Thymus (tissue), 11 donors: ENCODE results near the gene RBFOX1. TPM values are rescaled to one million over a fixed set of nuclear protein-coding genes. Genes with fewer than 3 reads are reported as not detected.

ENCODE experiments used
- DNase-seq, 9 donors: peaks; one replicate each; pipeline ENCODE4 v3.0.0-alpha.2; 2013; ENCODE audit warnings: low spot score in 9 of 9, low read depth in 6 of 9, missing footprints in 1 of 9
- H3K27ac ChIP-seq, 2 donors: one replicate each; pipeline ENCODE4 v1.5.1; 2013; ENCODE audit warnings: control low read depth in 1 of 2, low read depth in 1 of 2, low read length in 1 of 2, mild to moderate bottlenecking in 1 of 2, moderate library complexity in 1 of 2
- H3K27me3 ChIP-seq, 2 donors: one replicate each; pipeline ENCODE4 v1.5.1; 2013; ENCODE audit warnings: low read length in 1 of 2; ENCODE audit not compliant: control insufficient read depth in 2 of 2, insufficient read depth in 1 of 2
- H3K36me3 ChIP-seq, 2 donors: one replicate each; pipeline ENCODE4 v1.5.1; 2013; ENCODE audit warnings: low read length in 1 of 2, mild to moderate bottlenecking in 1 of 2, moderate library complexity in 1 of 2; ENCODE audit not compliant: control insufficient read depth in 2 of 2, insufficient read depth in 2 of 2
- H3K4me1 ChIP-seq, 2 donors: one replicate each; pipeline ENCODE4 v1.5.1; 2013; ENCODE audit warnings: low read length in 2 of 2; ENCODE audit not compliant: control insufficient read depth in 2 of 2, insufficient read depth in 2 of 2
- H3K4me3 ChIP-seq, 2 donors: one replicate each; pipeline ENCODE4 v1.5.1; 2013; ENCODE audit warnings: low read length in 2 of 2, control low read depth in 1 of 2, mild to moderate bottlenecking in 1 of 2
- H3K9me3 ChIP-seq, 2 donors: one replicate each; pipeline ENCODE4 v1.5.1; 2013; ENCODE audit warnings: low read length in 1 of 2, mild to moderate bottlenecking in 1 of 2; ENCODE audit not compliant: control insufficient read depth in 2 of 2, insufficient read depth in 1 of 2
- WGBS: extraction: QIAGEN DNeasy Blood & Tissue Kit; methylation state at CpG from one replicate; pipeline ENCODE4 v1.1.7; 2013; 5-methylcytosine and 5-hydroxymethylcytosine counted together
- polyA plus RNA-seq: library from polyadenylated mRNA; stranded (reverse); fragments of 200-250 nt; gene quantifications from one replicate; pipeline ENCODE4 v1.2.3, GENCODE V29; 2013
- total RNA-seq: library from RNA; stranded (reverse); fragments of 120-200 nt; gene quantifications from one replicate; pipeline ENCODE4 v1.2.4, GENCODE V29; 2013
- donor health status: healthy.

RBFOX1 gene
- total and polyA plus RNA-seq, 2 donors, result 0.23 to 0.52 TPM

GRCh38 chr16:7340938-7341337 lies 8.3 kb downstream of the RBFOX1 start:
- Histone ChIP-seq H3K36me3 (no peaks in the 10 kb centered on the region), H3K27me3 (no peaks in the 10 kb centered on the region), H3K4me3 (no peak overlapping the region), H3K4me1 (no peaks in the 10 kb centered on the region), H3K9me3 (no peaks in the 10 kb centered on the region), H3K27ac (no peak overlapping the region)
- no peak for DNase-seq
- 72% methylated on average over 5 of the region's 5 CpGs for WGBS

- no peaks in the 10 kb centered on the region for H3K4me1 ChIP-seq
- DNase-seq, result no peak
- H3K27me3 ChIP-seq, result no peaks in the 10 kb centered on the region
- no peaks in the 10 kb centered on the region for H3K9me3 ChIP-seq
- 92% methylated on average over 4 of the region's 4 CpGs for WGBS
- no peak overlapping the region for H3K27ac ChIP-seq
- no peaks in the 10 kb centered on the region for H3K36me3 ChIP-seq
- H3K4me3 ChIP-seq, result no peak overlapping the region
These were observed 10.0 kb downstream of the RBFOX1 start for GRCh38 chr16:7342598-7342997.

GRCh38 chr16:7343243-7343642 lies 10.6 kb downstream of the RBFOX1 start:
- Histone ChIP-seq H3K4me1 (no peaks in the 10 kb centered on the region), H3K27me3 (no peaks in the 10 kb centered on the region), H3K4me3 (no peak overlapping the region), H3K27ac (no peak overlapping the region), H3K36me3 (no peaks in the 10 kb centered on the region), H3K9me3 (no peaks in the 10 kb centered on the region)
- 93% methylated on average over 6 of the region's 6 CpGs for WGBS
- DNase-seq, result no peak

- DNase-seq, result no peak
- no peaks in the 10 kb centered on the region for H3K36me3 ChIP-seq
- WGBS, result 75% methylated on average over 23 of the region's 23 CpGs
- no peaks in the 10 kb centered on the region for H3K9me3 ChIP-seq
- H3K4me3 ChIP-seq, result no peak overlapping the region
- no peaks in the 10 kb centered on the region for H3K27me3 ChIP-seq
- H3K27ac ChIP-seq, result no peak overlapping the region
- no peaks in the 10 kb centered on the region for H3K4me1 ChIP-seq
These were observed 12.5 kb downstream of the RBFOX1 start for GRCh38 chr16:7344830-7345780.

- 91% methylated on average over 2 of the region's 2 CpGs for WGBS
- H3K4me1 ChIP-seq, result no peaks in the 10 kb centered on the region
- no peak for DNase-seq
These were observed 18.2 kb downstream of the RBFOX1 start for GRCh38 chr16:7350806-7351205.

GRCh38 chr16:7351610-7352510 lies 19.2 kb downstream of the RBFOX1 start:
- Histone ChIP-seq H3K4me3 (no peak overlapping the region), H3K27me3 (no peaks in the 10 kb centered on the region), H3K27ac (peak overlapping the region in 1 of 2 donors; percentile 5), H3K4me1 (no peaks in the 10 kb centered on the region), H3K36me3 (no peaks in the 10 kb centered on the region), H3K9me3 (no peaks in the 10 kb centered on the region)
- 85% methylated on average over 11 of the region's 11 CpGs for WGBS
- DNase-seq, result peak in 2 of 9 donors; percentile 0 to 19

More at GRCh38 chr16:7350806-7351205, 18.2 kb downstream of the RBFOX1 start:
- Histone ChIP-seq H3K27ac (no peak overlapping the region), H3K9me3 (no peaks in the 10 kb centered on the region), H3K36me3 (no peaks in the 10 kb centered on the region), H3K27me3 (no peaks in the 10 kb centered on the region), H3K4me3 (no peak overlapping the region)

GRCh38 chr16:7355758-7356157 lies 23.1 kb downstream of the RBFOX1 start:
- Histone ChIP-seq H3K27ac (no peak overlapping the region), H3K4me1 (no peaks in the 10 kb centered on the region), H3K27me3 (no peaks in the 10 kb centered on the region), H3K4me3 (no peak overlapping the region), H3K9me3 (no peaks in the 10 kb centered on the region), H3K36me3 (no peaks in the 10 kb centered on the region)
- WGBS, result 89% methylated on average over 5 of the region's 5 CpGs
- no peak for DNase-seq

- no peaks in the 10 kb centered on the region for H3K4me1 ChIP-seq
- no peaks in the 10 kb centered on the region for H3K36me3 ChIP-seq
- WGBS, result 88% methylated on average over 10 of the region's 10 CpGs
These were observed 28.9 kb downstream of the RBFOX1 start for GRCh38 chr16:7361416-7362129.

More at GRCh38 chr16:7361416-7362129, 28.9 kb downstream of the RBFOX1 start:
- Histone ChIP-seq H3K27ac (no peak overlapping the region), H3K9me3 (no peaks in the 10 kb centered on the region), H3K27me3 (no peaks in the 10 kb centered on the region), H3K4me3 (no peak overlapping the region)
- DNase-seq, result no peak
